SHP77 treated with DMSO at 0.1 percent for 48 hours (cell line): Measurements from ENCODE around the gene CEP112.
A peak's percentile ranks its signal among the peaks of the same experiment; 100 is the strongest.

Source experiments
- DNase-seq: peaks from one replicate; lab custom pipeline; 2025; lab: John Stamatoyannopoulos, UW

CEP112 gene

GRCh38 chr17:65730711-65731169 is 461.2 kb downstream of the CEP112 start:
- no peak for DNase-seq

DNA sequence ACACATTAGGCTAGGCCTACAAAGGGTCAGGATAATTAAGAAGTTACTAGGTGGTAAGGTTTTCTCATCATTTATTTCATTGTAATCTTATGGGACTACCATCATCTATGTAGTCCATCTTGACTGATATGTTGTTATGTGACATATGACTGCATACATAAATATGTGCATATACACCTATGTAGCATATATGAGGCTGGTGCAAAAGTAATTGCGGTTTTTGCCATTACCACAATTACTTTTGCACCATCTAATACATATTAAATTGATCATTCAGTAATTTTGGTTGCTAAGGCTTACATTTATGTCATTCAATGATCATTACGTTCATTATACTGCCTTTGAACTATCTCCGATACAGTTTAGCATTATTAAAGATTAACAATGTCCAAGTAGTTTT is 462.7 kb downstream of the CEP112 start:
- no peak for DNase-seq

DNA sequence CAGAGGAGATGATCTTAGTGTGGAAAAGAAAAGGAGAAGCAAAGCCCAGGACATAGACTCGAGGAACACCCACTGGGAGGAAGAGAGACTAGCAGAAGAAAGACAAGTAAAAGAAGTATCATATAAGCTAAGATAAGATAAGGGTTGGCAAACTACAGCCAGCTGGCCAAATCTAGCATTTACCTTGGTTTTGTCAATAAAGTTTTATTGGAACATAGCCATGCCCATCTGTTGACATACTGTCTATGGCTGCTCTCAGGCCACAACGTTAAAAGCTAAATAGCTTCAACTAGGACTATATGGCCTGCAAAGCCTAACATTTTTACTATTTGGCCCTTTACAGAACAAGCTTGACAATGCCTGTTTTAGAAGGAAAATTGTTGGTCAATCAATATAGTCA is 464.1 kb downstream of the CEP112 start:
- DNase-seq: no peak

DNA sequence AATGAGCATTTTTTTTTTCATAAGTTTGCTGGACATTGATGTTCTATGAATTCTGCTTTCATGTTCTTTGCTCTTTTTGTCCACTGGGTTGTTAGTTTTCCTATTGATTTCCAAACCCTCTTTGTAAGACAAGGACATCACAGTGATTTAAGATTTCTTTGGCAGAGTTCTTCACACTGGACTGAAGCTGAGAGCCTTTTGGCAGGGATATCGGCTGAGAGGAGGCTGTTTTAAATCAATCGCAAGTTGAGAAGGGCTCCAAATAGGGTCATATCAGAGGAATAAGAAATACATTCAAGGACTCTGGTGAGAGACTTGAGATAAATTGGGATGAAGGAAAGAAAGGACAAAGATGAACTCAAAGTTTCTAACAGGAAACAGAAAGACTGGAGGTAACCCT is 464.7 kb downstream of the CEP112 start:
- DNase-seq: no peak

- no peak for DNase-seq
These were observed 468.3 kb downstream of the CEP112 start for GRCh38 chr17:65723431-65724151.

GRCh38 chr17:65718601-65719000 is 473.3 kb downstream of the CEP112 start:
- DNase-seq: no peak

DNA sequence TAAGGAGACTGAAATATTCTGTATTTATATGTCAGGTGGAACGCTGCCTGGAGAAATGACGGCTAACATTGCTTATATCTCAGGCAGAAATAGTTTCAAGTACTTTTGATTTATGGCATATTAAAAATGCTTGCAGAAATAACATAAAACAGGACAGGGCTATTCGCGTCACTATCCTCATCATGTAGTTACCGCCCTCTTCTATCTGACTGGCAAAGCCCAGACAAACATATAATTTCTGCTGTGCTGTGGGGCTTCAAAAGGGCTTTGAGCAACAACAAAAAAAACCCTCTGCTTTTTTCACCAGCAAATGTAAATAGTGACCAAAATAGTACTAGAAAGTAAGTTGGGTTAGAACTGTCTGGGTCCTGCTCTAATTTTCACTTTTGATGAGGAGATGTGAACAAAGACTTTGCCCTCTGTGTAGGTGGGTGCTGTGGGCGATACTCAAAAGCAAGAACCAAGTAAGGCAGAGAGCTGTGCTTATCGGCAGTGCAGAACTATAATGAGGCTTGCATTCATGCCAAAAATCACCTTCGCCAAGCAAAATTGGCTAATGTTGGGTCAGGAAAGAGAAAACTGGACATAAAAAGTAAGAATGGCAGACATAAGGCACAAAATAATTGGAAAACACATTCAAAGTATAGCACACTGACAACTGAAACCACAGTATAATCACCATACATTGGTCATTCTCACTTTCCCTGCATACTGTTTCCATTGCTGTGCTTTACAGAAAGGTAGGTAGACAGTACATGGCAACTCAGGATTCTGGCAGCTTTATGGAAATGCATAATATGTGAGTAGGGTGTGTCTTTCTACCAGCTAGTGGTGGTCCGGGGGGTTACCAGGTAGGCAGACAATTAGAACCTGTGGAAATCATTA is 479.3 kb downstream of the CEP112 start:
- no peak for DNase-seq

DNA sequence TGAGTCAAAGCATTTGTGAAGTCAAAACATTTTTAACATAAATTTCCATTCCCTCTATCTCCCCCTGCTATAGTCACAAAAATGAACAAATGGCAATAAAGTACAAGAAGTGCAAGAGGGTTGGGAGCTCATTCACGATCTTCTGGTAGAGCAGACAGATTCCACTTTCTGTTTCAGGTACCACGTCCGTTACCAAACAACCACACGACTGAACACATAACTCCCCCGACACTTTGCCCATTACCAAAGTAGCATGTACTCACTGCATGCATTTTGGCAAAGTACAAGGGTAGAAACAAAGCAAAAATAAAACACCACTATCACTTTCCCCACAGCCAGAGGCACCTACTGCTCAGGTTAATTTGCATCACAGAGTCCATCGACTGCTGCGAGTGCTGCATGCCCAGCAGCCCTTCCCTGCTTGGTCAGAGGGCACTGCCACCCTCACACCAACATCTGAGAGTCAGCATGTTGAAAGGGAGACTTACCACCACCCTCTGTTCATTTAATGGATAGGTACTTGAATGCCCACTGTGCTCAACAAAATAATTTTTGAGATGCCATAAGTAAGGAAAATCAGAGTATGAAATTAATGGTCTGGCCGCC is 480.2 kb downstream of the CEP112 start:
- no peak for DNase-seq

GRCh38 chr17:65707780-65708179 is 484.2 kb downstream of the CEP112 start:
- no peak for DNase-seq

GRCh38 chr17:65704731-65705130 is 487.2 kb downstream of the CEP112 start:
- no peak for DNase-seq

DNA sequence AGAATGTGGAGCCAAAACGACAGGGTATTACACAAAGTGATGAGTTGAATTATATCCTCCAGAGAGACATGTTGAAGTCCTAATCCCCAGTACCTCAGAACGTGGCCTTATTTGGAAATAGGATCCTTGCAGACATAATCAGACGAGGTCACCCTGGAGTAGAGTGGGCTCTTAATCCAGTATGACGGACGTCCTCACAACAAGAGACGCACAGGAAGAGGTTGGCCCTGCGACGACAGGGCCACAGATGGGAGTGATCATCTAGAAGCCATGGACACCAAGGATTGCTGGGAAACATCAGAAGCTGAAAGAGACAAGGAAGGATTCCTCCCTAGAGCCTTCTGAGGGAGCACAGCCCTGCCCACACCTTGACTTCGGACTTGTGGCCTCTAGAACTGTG is 488.0 kb downstream of the CEP112 start:
- DNase-seq: no peak

GRCh38 chr17:65699459-65699858 is 492.5 kb downstream of the CEP112 start:
- no peak for DNase-seq

- DNase-seq: no peak
These were observed 493.4 kb downstream of the CEP112 start for GRCh38 chr17:65698381-65699061.

DNA sequence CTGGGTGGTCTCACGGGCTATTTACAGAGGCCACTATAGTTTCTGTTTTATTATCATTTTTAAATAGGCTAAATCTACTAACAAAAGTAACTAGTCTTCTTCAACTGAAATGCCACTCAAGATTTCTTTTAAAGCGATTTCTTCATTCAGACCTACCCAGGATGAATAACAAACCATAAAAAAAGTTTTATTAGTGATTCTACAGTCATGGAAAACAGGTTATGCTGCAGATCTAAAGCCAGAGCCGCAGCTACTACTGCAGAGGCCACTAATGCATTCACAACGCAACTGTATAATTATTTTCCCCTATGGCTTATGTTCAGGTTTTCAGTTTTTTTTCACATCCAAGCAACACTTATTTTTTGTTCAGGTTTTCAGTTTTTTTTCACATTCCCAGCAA is 494.3 kb downstream of the CEP112 start:
- DNase-seq: no peak

GRCh38 chr17:65696739-65697394 is 495.1 kb downstream of the CEP112 start:
- no peak for DNase-seq

- no peak for DNase-seq
These were observed 497.3 kb downstream of the CEP112 start for GRCh38 chr17:65694601-65695000.

GRCh38 chr17:65690626-65691310 is 501.2 kb downstream of the CEP112 start:
- peak; percentile 80 for DNase-seq

GRCh38 chr17:65688307-65688706 is 503.6 kb downstream of the CEP112 start:
- peak; percentile 26 for DNase-seq

DNA sequence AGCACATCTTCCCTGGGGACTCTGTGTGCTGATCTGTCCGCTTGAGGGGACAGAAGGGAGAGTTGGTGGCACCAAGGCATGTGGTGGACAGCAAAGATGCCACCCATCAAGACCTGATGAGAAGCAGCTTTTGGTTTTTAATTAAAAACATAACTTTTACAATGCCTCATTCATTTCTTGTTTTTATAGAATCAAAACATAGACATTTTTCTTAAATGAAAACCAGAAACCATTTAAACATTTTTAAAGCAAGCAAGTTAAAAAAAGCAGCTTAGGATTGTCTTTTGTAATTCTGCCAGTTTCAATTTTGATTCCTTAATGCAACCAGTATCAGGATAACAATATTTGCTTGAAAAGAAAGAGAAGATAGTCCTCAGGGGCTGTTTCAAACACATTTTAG is 506.8 kb downstream of the CEP112 start:
- no peak for DNase-seq

- no peak for DNase-seq
These were observed 507.3 kb downstream of the CEP112 start for GRCh38 chr17:65684631-65685030.

DNA sequence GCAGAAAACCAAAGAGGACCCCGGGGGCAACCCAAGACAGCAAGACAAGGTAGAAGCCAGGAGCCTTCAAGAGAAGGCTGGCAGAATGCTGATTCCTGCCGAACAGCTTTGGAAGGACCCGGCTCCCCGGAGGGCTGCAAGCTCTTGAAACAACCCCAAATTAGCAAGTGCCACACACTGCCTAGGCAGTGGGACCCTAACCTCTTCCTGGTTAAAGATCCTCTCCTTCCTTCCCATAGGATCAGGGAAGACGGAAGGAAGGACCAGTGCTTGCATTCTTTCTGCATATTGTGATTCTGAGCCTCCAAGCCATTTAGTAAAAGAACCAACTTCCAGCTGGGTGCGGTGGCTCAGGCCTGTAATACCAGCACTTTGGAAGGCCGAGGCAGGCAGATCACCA is 508.5 kb downstream of the CEP112 start:
- DNase-seq: no peak
